Stimulated activated CD8-positive, alpha-beta memory T cell treated with anti-CD3 and anti-CD28 coated beads, Interleukin-7, amount 100 ng/mL, for 1 hour (primary cell): Measurements from ENCODE around the gene ASIC3.

Source experiments
- DNase-seq, 2 donors: peaks; one replicate each; pipeline ENCODE4 v3.0.0-alpha.2; 2020; ENCODE audit warnings: low read depth in 2 of 2

ASIC3 gene

GRCh38 chr7:151056666-151057505, 8.6 kb downstream of the ASIC3 start:
- no peak for DNase-seq

GRCh38 chr7:151057506-151057988, 9.2 kb downstream of the ASIC3 start, which contains the start of gene CDK5:
TSS of gene CDK5 (minus strand) at chr7:151057897. CDS start at chr7:151057848, 49 bp downstream.
- no peak for DNase-seq

GRCh38 chr7:151057989-151058780, 9.9 kb downstream of the ASIC3 start:
- DNase-seq = peak; percentile 92 to 93

GRCh38 chr7:151058781-151059366, 10.5 kb downstream of the ASIC3 start:
- no peak for DNase-seq

GRCh38 chr7:151059367-151060112, 11.2 kb downstream of the ASIC3 start, which contains the start of gene SLC4A2:
TSS of gene SLC4A2 (plus strand) at chr7:151059589. CDS start at chr7:151061988, 2,399 bp downstream.
- peak; percentile 43 for DNase-seq

- no peak for DNase-seq
These were observed 11.7 kb downstream of the ASIC3 start for GRCh38 chr7:151060113-151060415.

- no peak for DNase-seq
These were observed 12.3 kb downstream of the ASIC3 start for GRCh38 chr7:151060416-151061212.

GRCh38 chr7:151061213-151062110, 13.1 kb downstream of the ASIC3 start:
- no peak for DNase-seq

GRCh38 chr7:151062111-151062398, 13.7 kb downstream of the ASIC3 start:
- no peak for DNase-seq

- no peak for DNase-seq
These were observed 14.3 kb downstream of the ASIC3 start for GRCh38 chr7:151062399-151063211.

GRCh38 chr7:151063212-151063561, 14.9 kb downstream of the ASIC3 start:
- DNase-seq = no peak

GRCh38 chr7:151064454-151064853, 16.1 kb downstream of the ASIC3 start:
- DNase-seq = no peak

- no peak for DNase-seq
These were observed 16.7 kb downstream of the ASIC3 start for GRCh38 chr7:151064993-151065392.

GRCh38 chr7:151065516-151065915, 17.2 kb downstream of the ASIC3 start:
- DNase-seq = no peak

- DNase-seq = no peak
These were observed 18.1 kb downstream of the ASIC3 start for GRCh38 chr7:151066273-151066974.

GRCh38 chr7:151068069-151068773, 19.9 kb downstream of the ASIC3 start:
- DNase-seq = no peak

GRCh38 chr7:151069841-151070573, 21.7 kb downstream of the ASIC3 start:
- DNase-seq = no peak
